DOHH2 (cell line): Measurements from ENCODE around the gene ZBTB39.

Experiments
- EZH2phosphoT487 ChIP-seq: fragments of 200-600 bp; sonication (generic); IDR thresholded peaks from 2 replicates; pipeline ENCODE4 v1.6.1; 2017; ENCODE audit warnings: borderline replicate concordance, mild to moderate bottlenecking, antibody characterized with exemption, low read length, moderate library complexity, mixed read lengths
- TF ChIP-seq, protein P1 (sequence below): fragments of 200-600 bp; sonication (generic); IDR thresholded peaks from one replicate; pipeline ENCODE4 v1.5.1; 2014; ENCODE audit warnings: antibody characterized with exemption, mild to moderate bottlenecking, low read depth, low read length; ENCODE audit not compliant: poor library complexity, severe bottlenecking

DNA sequence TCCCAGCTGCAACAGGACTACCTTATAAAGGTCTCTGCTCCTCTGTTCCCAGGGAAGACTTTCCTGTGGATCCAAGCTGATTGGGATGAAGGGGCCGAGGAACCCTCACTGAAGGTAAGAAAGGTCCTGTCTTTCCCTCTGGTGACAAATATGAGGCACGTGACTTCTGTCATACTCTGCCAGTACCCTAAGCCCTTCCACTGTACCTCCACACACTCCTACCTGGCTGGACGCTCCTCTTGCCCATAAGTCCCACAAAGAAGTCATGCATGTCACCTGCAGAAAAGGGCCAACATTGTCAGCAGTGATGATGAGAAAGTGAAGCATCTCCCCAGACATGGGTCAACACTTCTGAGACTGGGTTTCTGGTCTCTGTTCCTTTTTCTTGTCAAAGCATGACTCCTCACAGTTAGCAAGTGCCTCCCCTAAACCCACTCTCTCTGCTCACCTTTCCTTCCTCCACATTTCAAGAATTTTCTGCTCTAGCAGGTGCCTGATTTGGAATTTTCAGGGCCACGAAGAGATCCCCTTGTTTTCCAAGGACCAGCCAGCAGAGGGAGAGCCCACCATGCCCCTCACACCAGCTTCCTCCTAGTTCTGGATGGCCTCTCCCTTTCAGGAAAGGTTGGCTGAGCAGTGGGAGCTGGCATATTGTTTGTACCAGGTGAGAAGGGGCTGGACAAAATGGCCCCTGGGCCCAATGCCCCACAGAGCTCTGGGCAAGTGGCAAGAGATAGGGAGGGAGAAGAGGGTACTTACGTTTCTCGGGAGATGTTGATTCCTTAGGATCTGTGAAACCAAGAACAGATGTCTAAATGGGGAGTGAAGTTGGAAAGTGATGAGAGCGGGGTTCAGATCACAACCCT lies 6.5 kb upstream of the ZBTB39 start:
- TF ChIP-seq, protein P1, sequence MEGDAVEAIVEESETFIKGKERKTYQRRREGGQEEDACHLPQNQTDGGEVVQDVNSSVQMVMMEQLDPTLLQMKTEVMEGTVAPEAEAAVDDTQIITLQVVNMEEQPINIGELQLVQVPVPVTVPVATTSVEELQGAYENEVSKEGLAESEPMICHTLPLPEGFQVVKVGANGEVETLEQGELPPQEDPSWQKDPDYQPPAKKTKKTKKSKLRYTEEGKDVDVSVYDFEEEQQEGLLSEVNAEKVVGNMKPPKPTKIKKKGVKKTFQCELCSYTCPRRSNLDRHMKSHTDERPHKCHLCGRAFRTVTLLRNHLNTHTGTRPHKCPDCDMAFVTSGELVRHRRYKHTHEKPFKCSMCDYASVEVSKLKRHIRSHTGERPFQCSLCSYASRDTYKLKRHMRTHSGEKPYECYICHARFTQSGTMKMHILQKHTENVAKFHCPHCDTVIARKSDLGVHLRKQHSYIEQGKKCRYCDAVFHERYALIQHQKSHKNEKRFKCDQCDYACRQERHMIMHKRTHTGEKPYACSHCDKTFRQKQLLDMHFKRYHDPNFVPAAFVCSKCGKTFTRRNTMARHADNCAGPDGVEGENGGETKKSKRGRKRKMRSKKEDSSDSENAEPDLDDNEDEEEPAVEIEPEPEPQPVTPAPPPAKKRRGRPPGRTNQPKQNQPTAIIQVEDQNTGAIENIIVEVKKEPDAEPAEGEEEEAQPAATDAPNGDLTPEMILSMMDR, result no peak
- no peak for TF ChIP-seq EZH2phosphoT487
